HepG2 (cell line): ENCODE measurements around the gene CENPM. TPM values are rescaled to one million over a fixed set of nuclear protein-coding genes. Genes with fewer than 3 reads are reported as not detected.

Experiments used
- ATAC-seq: fragments of 200-7000 bp; cut with Tn5 transposase; 3 replicates; pipeline ENCODE4 v1.9.1; 2020; ENCODE audit warnings: mild to moderate bottlenecking, moderate library complexity
- BruUV-seq: library from RNA; stranded (reverse); fragments of 400-500 nt; replicated peaks from 2 replicates; lab custom pipeline; 2021; lab: Mats Ljungman, UMichigan
- CTCF ChIA-PET: fragments of 300-600 bp; formaldehyde crosslinking; extraction: SDS; loops from one replicate; lab custom pipeline; 2021; ENCODE audit warnings: low total read pairs, inconsistent platforms, low intra/inter-chr PET ratio; lab: Yijun Ruan, JAX
- POLR2A ChIA-PET: fragments of 350-600 bp; sonication (Branson Sonifier 250); formaldehyde crosslinking; loops from one replicate; lab custom pipeline; 2020; ENCODE audit warnings: antibody characterized with exemption, inconsistent platforms; lab: Yijun Ruan, JAX
- DNase-seq: peaks from one replicate; pipeline ENCODE4 v3.0.0-alpha.2; 2015; ENCODE audit warnings: low spot score
- FAIRE-seq: peaks from 3 replicates; lab custom pipeline; 2011; peaks lifted over from hg19 to GRCh38; lab: Jason Lieb, UNC
- H2AFZ ChIP-seq: one replicate; pipeline ENCODE4 v1.6.1; 2011; ENCODE audit warnings: low read length, inconsistent platforms
- H3K27ac ChIP-seq: fragments of 300-600 bp; 3 replicates; pipeline ENCODE4 v1.8.0; 2011; ENCODE audit warnings: mixed run types, mild to moderate bottlenecking, mixed read lengths, low read length, inconsistent platforms; ENCODE audit not compliant: insufficient read depth; ENCODE audit errors: extremely low read length
- H3K27me3 ChIP-seq, 2 experiments: fragments of 200-600 bp in 1 of 2; 2 replicates in 1 of 2; 3 replicates in 1 of 2; pipeline versions ENCODE4 v1.6.0 to v1.8.0; 2011; ENCODE audit warnings: low read length in 2 of 2, mild to moderate bottlenecking in 2 of 2, moderate library complexity in 2 of 2, inconsistent platforms in 1 of 2; ENCODE audit not compliant: insufficient read depth in 2 of 2, control insufficient read depth in 1 of 2
- H3K36me3 ChIP-seq, 2 experiments: fragments of 200-600 bp in 1 of 2; replicated peaks in 1 of 2; 2 replicates in 1 of 2; 3 replicates in 1 of 2; pipeline versions ENCODE4 v1.5.1 to v1.8.0; 2011; ENCODE audit warnings: low read length in 2 of 2, inconsistent platforms in 1 of 2; ENCODE audit not compliant: insufficient read depth in 2 of 2, control insufficient read depth in 1 of 2
- H3K4me1 ChIP-seq: 2 replicates; pipeline ENCODE4 v1.5.1; 2012; ENCODE audit warnings: low read length, inconsistent platforms; ENCODE audit not compliant: insufficient read depth
- H3K4me2 ChIP-seq: 2 replicates; pipeline ENCODE4 v1.6.0; 2011; ENCODE audit warnings: low read depth, low read length, inconsistent platforms
- H3K4me3 ChIP-seq, 3 experiments: fragments of 200-600 bp in 1 of 3; sonication (generic), shearing (Covaris generic) in 1 of 3; replicated peaks in 1 of 3; 2 replicates each; pipeline ENCODE4 v1.5.1; 2011 to 2016; ENCODE audit warnings: low read length in 3 of 3, inconsistent platforms in 2 of 3, low read depth in 2 of 3, mild to moderate bottlenecking in 2 of 3, control low read depth in 1 of 3, mixed read lengths in 1 of 3; ENCODE audit not compliant: insufficient read depth in 1 of 3
- H3K79me2 ChIP-seq: one replicate; pipeline ENCODE4 v1.6.1; 2011; ENCODE audit warnings: low read length, inconsistent platforms; ENCODE audit not compliant: insufficient read depth
- H3K9ac ChIP-seq: 2 replicates; pipeline ENCODE4 v1.6.0; 2011; ENCODE audit warnings: mild to moderate bottlenecking, low read depth, low read length, inconsistent platforms; ENCODE audit not compliant: insufficient read depth
- H3K9me3 ChIP-seq: 2 replicates; pipeline ENCODE4 v1.5.1; 2012; ENCODE audit warnings: mild to moderate bottlenecking, low read length
- H4K20me1 ChIP-seq: 2 replicates; pipeline ENCODE4 v1.6.0; 2011; ENCODE audit warnings: inconsistent platforms, mild to moderate bottlenecking, low read length, moderate library complexity; ENCODE audit not compliant: insufficient read depth
- ADNP ChIP-seq: sonication (generic); formaldehyde crosslinking; IDR thresholded peaks from 2 replicates; pipeline ENCODE4 v1.4.0; 2020; ENCODE audit warnings: missing genetic modification reagents
- FOXA3 ChIP-seq: IDR thresholded peaks from 2 replicates; pipeline ENCODE4 v1.6.1; 2016; ENCODE audit warnings: missing genetic modification reagents, missing compliant biosample characterization
- HDAC2 ChIP-seq: sonication (generic); formaldehyde crosslinking; IDR thresholded peaks from 2 replicates; pipeline ENCODE4 v1.4.0; 2020; ENCODE audit warnings: missing genetic modification reagents
- HDAC6 ChIP-seq: fragments of 200-600 bp; sonication (generic); IDR thresholded peaks from 2 replicates; pipeline ENCODE4 v1.7.0; 2017; ENCODE audit warnings: mild to moderate bottlenecking, antibody characterized with exemption, low read length, low read depth
- KLF11 ChIP-seq: IDR thresholded peaks from 2 replicates; pipeline ENCODE4 v1.6.1; 2016; ENCODE audit warnings: missing compliant biosample characterization
- MLLT10 ChIP-seq: sonication (generic); formaldehyde crosslinking; IDR thresholded peaks from 2 replicates; pipeline ENCODE4 v1.4.0; 2020; ENCODE audit warnings: missing genetic modification reagents
- NONO ChIP-seq, 2 experiments: fragments of 450-650 bp in 1 of 2; sonication (generic) in 1 of 2; formaldehyde crosslinking in 1 of 2; IDR thresholded peaks in 1 of 2; conservative IDR thresholded peaks in 1 of 2; 2 replicates each; pipeline versions ENCODE4 v1.6.1 to v1.8.0; 2017 to 2022; ENCODE audit warnings: mild to moderate bottlenecking in 1 of 2, missing genetic modification reagents in 1 of 2, moderate library complexity in 1 of 2
- SOX5 ChIP-seq: IDR thresholded peaks from 2 replicates; pipeline ENCODE4 v1.6.1; 2016; ENCODE audit warnings: borderline replicate concordance
- SP5 ChIP-seq: IDR thresholded peaks from 2 replicates; pipeline ENCODE4 v1.6.1; 2016; ENCODE audit warnings: low read depth, borderline replicate concordance
- TEAD3 ChIP-seq: optimal IDR thresholded peaks from 2 replicates; pipeline ENCODE3; 2016; ENCODE audit warnings: borderline replicate concordance
- ZFP36 ChIP-seq: fragments of 150-350 bp; IDR thresholded peaks from 2 replicates; pipeline ENCODE4 v1.6.1; 2018; ENCODE audit warnings: borderline replicate concordance, low read length, low read depth; ENCODE audit not compliant: partially characterized antibody
- ZNF205 ChIP-seq: IDR thresholded peaks from 2 replicates; pipeline ENCODE4 v1.6.1; 2018; ENCODE audit warnings: missing biosample characterization, missing genetic modification reagents
- ZNF263 ChIP-seq: sonication (generic); formaldehyde crosslinking; IDR thresholded peaks from 2 replicates; pipeline ENCODE4 v1.4.0; 2020; ENCODE audit warnings: missing genetic modification reagents
- WGBS: methylation state at CpG from one replicate; pipeline ENCODE4 v1.1.6; 2017; ENCODE audit warnings: low lambda C conversion rate; 5-methylcytosine and 5-hydroxymethylcytosine counted together
- in situ Hi-C: cut with HindIII; loops from 2 replicates; pipeline ENCODE4 v1.10.0; 2017; ENCODE audit warnings: low pct_unique_long_range_greater_than_20kb; ENCODE audit not compliant: extremely low pct_ligation_motif_present
- intact Hi-C: fragments of 100-400 bp; cut with micrococcal nuclease; formaldehyde crosslinking; loops from one replicate; pipeline ENCODE4 v1.10.0; 2022; ENCODE audit not compliant: unreplicated experiment
- polyA plus RNA-seq, 8 experiments: library from polyadenylated mRNA; depleted of rRNA in 3 of 8; stranded (reverse) in 7 of 8; unstranded in 1 of 8; fragments of >200 nt; fragmentation: Illumina TruSeq in 4 of 8; extraction: Trizol in 4 of 8; gene quantifications; 2 replicates each; pipeline versions ENCODE4 v1.2.1 to v1.2.3, GENCODE V29; 2011 to 2016; ENCODE audit warnings: low read depth in 4 of 8, missing spikeins in 1 of 8, mixed read lengths in 1 of 8; ENCODE audit not compliant: insufficient read depth in 1 of 8
- total RNA-seq, 5 experiments: library from RNA; depleted of rRNA; stranded (reverse); fragments of >200 nt; fragmentation: Illumina TruSeq; extraction: Trizol; gene quantifications; 2 replicates each; pipeline ENCODE4 v1.2.3, GENCODE V29; 2016; ENCODE audit warnings: low read depth in 1 of 5
- TF ChIP-seq, protein P1 (sequence below): sonication (generic); formaldehyde crosslinking; IDR thresholded peaks from 2 replicates; pipeline ENCODE4 v1.8.0; 2022; ENCODE audit warnings: mild to moderate bottlenecking, missing genetic modification reagents, borderline replicate concordance
- TF ChIP-seq, protein P2 (sequence below): sonication (generic); formaldehyde crosslinking; IDR thresholded peaks from 2 replicates; pipeline ENCODE4 v1.4.0; 2020; ENCODE audit warnings: missing genetic modification reagents
- TF ChIP-seq, protein P3 (sequence below): sonication (generic); formaldehyde crosslinking; IDR thresholded peaks from 2 replicates; pipeline ENCODE4; 2020; ENCODE audit warnings: missing genetic modification reagents, mild to moderate bottlenecking, borderline replicate concordance
- TF ChIP-seq, protein P4 (sequence below): sonication (generic); formaldehyde crosslinking; IDR thresholded peaks from 2 replicates; pipeline ENCODE4 v1.8.0; 2023; ENCODE audit warnings: mild to moderate bottlenecking, missing genetic modification reagents

CENPM gene
- total and polyA plus RNA-seq, 2 of the 13 experiments (the other 11 are each of a cell fraction or from before 2014, with no cell fraction given), result 11.2 to 37.3 TPM

DNA sequence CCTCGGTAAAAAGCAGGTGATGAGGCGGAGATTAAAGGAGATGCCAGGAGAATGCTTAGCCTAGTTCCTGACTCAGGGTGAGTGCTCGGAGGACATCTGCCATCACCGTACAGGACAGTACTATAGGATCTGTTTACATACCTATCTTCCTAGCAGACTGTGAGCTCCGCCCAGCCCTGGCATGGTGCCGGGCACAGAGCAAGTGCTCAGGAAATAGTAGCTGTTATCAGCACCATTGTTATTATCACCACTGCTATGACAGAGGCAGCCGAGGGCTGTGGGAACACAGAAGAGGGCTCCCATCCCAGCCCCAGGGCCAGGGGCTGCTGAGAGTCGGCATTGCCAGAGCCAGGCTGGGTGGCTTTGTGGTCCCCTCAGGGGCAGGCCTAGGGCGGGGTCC, 21.6 kb upstream of the CENPM start:
- intact Hi-C loops, result no loop called here
- Histone ChIP-seq H3K36me3 (no peaks in the 10 kb centered on the region), H3K4me1 (peaks cover 11% of the 10 kb centered on the region; the same call in 1 of the 2 replicates), H3K4me2 (peak overlapping the region; percentile 23; the same call in 1 of the 2 replicates), H3K4me3 (no peak overlapping the region), H3K9me3 (no peaks in the 10 kb centered on the region), H3K79me2 (no peaks in the 10 kb centered on the region), H3K27me3 (peaks cover 2 to 38% of the 10 kb centered on the region in 2 experiments; a peak in 4 of 5 replicates), H3K9ac (no peak overlapping the region), H4K20me1 (no peaks in the 10 kb centered on the region), H2AFZ (no peak overlapping the region), H3K27ac (no peak overlapping the region)
- DNase-seq (peak; percentile 52), FAIRE-seq (no peak), ATAC-seq (peak; percentile 66)
- BruUV-seq, result no TSS peak
- ChIA-PET CTCF (no interaction called here), POLR2A (no interaction called here)
- in situ Hi-C loops, result loop anchor here (5.0 to 25.0 kb wide), 3 partner anchors 104 to 469 kb away; partner anchors contain the start of genes NAGA, NFAM1 and PHETA2
- 7% methylated on average over 9 of the region's 9 CpGs for WGBS
- TF ChIP-seq NONO (IDR thresholded peaks at IDR 0.05), result no peak
- no peak for TF ChIP-seq NONO (CRISPR knock-in tag; conservative IDR thresholded peaks at IDR 0.05)
- peak; percentile 76 for TF ChIP-seq ZNF263 (CRISPR knock-in tag)
- no peak for TF ChIP-seq MLLT10
- no peak for TF ChIP-seq ZNF205 (CRISPR knock-in tag)
- no peak for TF ChIP-seq HDAC6
- TF ChIP-seq, protein P1, sequence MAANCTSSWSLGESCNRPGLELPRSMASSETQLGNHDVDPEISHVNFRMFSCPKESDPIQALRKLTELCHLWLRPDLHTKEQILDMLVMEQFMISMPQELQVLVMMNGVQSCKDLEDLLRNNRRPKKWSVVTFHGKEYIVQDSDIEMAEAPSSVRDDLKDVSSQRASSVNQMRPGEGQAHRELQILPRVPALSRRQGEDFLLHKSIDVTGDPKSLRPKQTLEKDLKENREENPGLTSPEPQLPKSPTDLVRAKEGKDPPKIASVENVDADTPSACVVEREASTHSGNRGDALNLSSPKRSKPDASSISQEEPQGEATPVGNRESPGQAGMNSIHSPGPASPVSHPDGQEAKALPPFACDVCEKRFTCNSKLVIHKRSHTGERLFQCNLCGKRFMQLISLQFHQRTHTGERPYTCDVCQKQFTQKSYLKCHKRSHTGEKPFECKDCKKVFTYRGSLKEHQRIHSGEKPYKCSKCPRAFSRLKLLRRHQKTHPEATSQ (CRISPR knock-in tag), result no peak
- TF ChIP-seq ZFP36, result no peak
- TF ChIP-seq KLF11, result no peak
- TF ChIP-seq, protein P2, sequence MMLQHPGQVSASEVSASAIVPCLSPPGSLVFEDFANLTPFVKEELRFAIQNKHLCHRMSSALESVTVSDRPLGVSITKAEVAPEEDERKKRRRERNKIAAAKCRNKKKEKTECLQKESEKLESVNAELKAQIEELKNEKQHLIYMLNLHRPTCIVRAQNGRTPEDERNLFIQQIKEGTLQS (CRISPR knock-in tag), result no peak
- TF ChIP-seq SOX5, result peak; percentile 39; the same call in 1 of the 2 replicates
- TF ChIP-seq SP5 (CRISPR knock-in tag), result peak; percentile 92
- TF ChIP-seq, protein P3, sequence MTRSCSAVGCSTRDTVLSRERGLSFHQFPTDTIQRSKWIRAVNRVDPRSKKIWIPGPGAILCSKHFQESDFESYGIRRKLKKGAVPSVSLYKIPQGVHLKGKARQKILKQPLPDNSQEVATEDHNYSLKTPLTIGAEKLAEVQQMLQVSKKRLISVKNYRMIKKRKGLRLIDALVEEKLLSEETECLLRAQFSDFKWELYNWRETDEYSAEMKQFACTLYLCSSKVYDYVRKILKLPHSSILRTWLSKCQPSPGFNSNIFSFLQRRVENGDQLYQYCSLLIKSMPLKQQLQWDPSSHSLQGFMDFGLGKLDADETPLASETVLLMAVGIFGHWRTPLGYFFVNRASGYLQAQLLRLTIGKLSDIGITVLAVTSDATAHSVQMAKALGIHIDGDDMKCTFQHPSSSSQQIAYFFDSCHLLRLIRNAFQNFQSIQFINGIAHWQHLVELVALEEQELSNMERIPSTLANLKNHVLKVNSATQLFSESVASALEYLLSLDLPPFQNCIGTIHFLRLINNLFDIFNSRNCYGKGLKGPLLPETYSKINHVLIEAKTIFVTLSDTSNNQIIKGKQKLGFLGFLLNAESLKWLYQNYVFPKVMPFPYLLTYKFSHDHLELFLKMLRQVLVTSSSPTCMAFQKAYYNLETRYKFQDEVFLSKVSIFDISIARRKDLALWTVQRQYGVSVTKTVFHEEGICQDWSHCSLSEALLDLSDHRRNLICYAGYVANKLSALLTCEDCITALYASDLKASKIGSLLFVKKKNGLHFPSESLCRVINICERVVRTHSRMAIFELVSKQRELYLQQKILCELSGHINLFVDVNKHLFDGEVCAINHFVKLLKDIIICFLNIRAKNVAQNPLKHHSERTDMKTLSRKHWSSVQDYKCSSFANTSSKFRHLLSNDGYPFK, result no peak
- 0 out of 2 replicates have a peak, but pooled peaks have one; percentile 18 for TF ChIP-seq HDAC2 (CRISPR knock-in tag)
- no peak for TF ChIP-seq ADNP (CRISPR knock-in tag)
- TF ChIP-seq, protein P4, sequence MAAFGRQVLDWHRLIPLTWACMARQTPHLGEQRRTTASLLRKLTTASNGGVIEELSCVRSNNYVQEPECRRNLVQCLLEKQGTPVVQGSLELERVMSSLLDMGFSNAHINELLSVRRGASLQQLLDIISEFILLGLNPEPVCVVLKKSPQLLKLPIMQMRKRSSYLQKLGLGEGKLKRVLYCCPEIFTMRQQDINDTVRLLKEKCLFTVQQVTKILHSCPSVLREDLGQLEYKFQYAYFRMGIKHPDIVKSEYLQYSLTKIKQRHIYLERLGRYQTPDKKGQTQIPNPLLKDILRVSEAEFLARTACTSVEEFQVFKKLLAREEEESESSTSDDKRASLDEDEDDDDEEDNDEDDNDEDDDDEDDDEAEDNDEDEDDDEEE (CRISPR knock-in tag), result no peak
- TF ChIP-seq FOXA3 (CRISPR knock-in tag), result peak; percentile 29; the same call in 1 of the 2 replicates
- TF ChIP-seq TEAD3 (CRISPR knock-in tag), result peak; percentile 31
